ENCODE data around the gene SALL2.
"Not testable (repeated sequence)": the region's sequence is repeated elsewhere in the genome, so short reads cannot be mapped to it uniquely, and the experiment has no call there.

SALL2 gene

GRCh38 chr14:21525962-21526671 is at the start of gene SALL2:
SALL2 (minus strand) TSS chr14:21526346; CDS start chr14:21526127, 219 bp downstream.
- DNase-seq: peak; percentile 90

GRCh38 chr14:21575661-21576060 is 49.5 kb upstream of the SALL2 start:
- no peak for DNase-seq

GRCh38 chr14:21572604-21573003 is 46.5 kb upstream of the SALL2 start:
- DNase-seq: no peak

GRCh38 chr14:21558703-21559170 is 32.6 kb upstream of the SALL2 start:
- no peak for DNase-seq

GRCh38 chr14:21557084-21557901 is 31.1 kb upstream of the SALL2 start:
- peak; percentile 83 for DNase-seq

- no peak for DNase-seq
These were observed 30.4 kb upstream of the SALL2 start for GRCh38 chr14:21556378-21557083.

- DNase-seq: no peak
These were observed 27.1 kb upstream of the SALL2 start for GRCh38 chr14:21553266-21553665.

- not testable (repeated sequence) for DNase-seq
These were observed 18.4 kb upstream of the SALL2 start for GRCh38 chr14:21544588-21544987.

- no peak for DNase-seq
These were observed 17.8 kb upstream of the SALL2 start for GRCh38 chr14:21543963-21544362.

- DNase-seq: no peak
These were observed 17.4 kb upstream of the SALL2 start for GRCh38 chr14:21543521-21543960.

- DNase-seq: no peak
These were observed 15.4 kb upstream of the SALL2 start for GRCh38 chr14:21541413-21542074.

- no peak for DNase-seq
These were observed 13.2 kb upstream of the SALL2 start for GRCh38 chr14:21539189-21539940.

- no peak for DNase-seq
These were observed 10.9 kb upstream of the SALL2 start for GRCh38 chr14:21537090-21537424.

- DNase-seq: no peak
These were observed 10.4 kb upstream of the SALL2 start for GRCh38 chr14:21536418-21537089.

GRCh38 chr14:21535545-21536417 is 9.6 kb upstream of the SALL2 start:
- DNase-seq: no peak

- DNase-seq: no peak
These were observed 8.4 kb upstream of the SALL2 start for GRCh38 chr14:21534576-21534975.

- no peak for DNase-seq
These were observed 7.1 kb upstream of the SALL2 start for GRCh38 chr14:21533294-21533693.

GRCh38 chr14:21529515-21529914 is 3.4 kb upstream of the SALL2 start:
- no peak for DNase-seq

- DNase-seq: no peak
These were observed 2.5 kb upstream of the SALL2 start for GRCh38 chr14:21528381-21529348.
